ENCODE data around the gene CCDC50. TPM values are rescaled to one million over a fixed set of nuclear protein-coding genes. Genes with fewer than 3 reads are reported as not detected.

CCDC50 gene, protein sequence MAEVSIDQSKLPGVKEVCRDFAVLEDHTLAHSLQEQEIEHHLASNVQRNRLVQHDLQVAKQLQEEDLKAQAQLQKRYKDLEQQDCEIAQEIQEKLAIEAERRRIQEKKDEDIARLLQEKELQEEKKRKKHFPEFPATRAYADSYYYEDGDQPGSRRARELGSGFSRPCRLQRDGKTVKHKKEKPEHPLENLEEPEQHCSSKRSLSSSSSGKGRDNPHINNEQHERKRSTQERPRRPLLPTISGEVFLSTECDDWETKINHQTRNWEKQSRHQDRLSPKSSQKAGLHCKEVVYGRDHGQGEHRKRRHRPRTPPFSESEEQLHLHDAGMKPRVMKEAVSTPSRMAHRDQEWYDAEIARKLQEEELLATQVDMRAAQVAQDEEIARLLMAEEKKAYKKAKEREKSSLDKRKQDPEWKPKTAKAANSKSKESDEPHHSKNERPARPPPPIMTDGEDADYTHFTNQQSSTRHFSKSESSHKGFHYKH
- 10 to 100 TPM; 20.3 to 67.6 (median 46.1) TPM for polyA plus RNA-seq

DNA sequence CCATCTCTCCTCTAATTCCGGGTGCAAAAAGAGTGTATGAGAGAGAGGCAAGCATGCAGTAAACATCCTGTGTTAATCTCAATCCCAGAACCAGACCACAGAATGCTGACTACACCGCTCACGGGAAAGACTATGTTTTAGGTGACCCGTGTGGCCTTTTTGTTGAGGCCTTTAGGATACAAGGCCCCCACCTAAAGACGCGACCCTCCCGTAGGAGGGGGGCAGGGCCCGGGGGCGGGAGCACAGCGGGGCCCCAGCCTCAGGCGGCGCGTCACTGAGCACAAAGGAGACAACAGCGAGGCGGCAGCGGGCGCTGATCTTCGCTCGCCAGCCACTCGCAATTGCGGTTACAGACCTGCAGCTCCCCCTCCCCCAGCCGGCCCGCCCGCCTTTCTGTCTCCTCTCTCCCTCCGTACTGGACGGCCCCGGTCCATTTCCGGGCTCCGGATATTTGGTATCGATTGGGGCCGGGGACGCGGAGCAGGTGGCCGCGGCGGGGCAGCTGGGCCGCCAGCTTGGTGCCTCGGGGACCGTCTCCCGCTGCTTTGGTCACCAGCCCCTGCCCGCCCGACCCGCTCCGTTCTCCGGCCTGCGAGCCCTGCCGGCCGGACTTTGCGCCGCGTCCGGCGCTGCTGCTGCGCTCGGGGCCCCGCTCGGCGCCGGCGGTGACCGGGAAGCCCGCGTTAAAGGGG is at the start of gene CCDC50:
Gene CCDC50 (plus strand): TSS at position 433 of the 692 bp plus-strand sequence. CDS start 281 bp downstream, outside the sequence.
- 0% methylated on average over 54 to 63 of the region's 63 CpGs for WGBS, 3 donors

DNA sequence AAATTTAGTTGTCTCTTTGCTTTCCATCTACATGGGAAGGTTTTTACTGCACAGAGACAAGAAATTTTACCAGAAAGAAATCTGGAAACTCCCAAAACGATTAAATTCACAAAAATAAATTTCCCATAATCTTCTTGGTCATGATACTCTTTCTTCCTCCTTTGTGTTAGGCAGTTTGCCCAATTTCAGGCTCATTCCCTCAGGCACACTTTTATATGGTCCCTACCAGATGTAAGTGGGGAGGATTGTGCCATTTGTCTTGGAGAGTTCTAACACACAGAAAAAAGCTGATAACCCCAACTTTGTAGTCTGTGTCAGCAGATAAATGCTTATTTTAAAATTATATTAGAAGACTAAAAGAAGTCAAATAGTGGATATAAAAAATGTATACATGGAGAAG is 49.1 kb upstream of the CCDC50 start:
- no peak overlapping the region for H3K27ac ChIP-seq (ENCODE audit: low read depth, low read length)
- 28 to 48% (median 33%) methylated on average over 1 of the region's 1 CpG for WGBS, 3 donors

More for the DNA sequence above, at the start of gene CCDC50:
- peak within 1 kb of the TSS; percentile 60 for H3K27ac ChIP-seq (ENCODE audit: low read depth, low read length)

DNA sequence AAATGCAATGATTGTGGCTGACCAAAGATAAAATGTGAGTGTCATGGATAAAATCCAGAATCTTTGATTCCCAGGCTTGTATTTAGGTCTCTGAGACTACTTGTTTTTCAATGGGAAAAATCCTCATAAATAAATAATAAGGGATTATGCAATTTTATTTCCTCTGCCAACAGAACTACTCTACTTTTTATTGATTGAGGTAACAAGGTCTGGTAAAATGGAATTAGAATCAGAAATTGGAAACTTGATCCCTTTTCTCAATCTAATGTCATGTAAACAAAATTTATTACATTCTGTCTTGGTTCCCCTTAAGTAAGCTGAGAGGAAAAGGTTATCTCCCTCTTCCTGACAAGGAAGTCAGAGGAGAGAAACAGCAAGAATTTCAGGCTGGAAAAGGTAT is 48.3 kb upstream of the CCDC50 start:
- H3K27ac ChIP-seq (ENCODE audit: low read depth, low read length): no peak overlapping the region

DNA sequence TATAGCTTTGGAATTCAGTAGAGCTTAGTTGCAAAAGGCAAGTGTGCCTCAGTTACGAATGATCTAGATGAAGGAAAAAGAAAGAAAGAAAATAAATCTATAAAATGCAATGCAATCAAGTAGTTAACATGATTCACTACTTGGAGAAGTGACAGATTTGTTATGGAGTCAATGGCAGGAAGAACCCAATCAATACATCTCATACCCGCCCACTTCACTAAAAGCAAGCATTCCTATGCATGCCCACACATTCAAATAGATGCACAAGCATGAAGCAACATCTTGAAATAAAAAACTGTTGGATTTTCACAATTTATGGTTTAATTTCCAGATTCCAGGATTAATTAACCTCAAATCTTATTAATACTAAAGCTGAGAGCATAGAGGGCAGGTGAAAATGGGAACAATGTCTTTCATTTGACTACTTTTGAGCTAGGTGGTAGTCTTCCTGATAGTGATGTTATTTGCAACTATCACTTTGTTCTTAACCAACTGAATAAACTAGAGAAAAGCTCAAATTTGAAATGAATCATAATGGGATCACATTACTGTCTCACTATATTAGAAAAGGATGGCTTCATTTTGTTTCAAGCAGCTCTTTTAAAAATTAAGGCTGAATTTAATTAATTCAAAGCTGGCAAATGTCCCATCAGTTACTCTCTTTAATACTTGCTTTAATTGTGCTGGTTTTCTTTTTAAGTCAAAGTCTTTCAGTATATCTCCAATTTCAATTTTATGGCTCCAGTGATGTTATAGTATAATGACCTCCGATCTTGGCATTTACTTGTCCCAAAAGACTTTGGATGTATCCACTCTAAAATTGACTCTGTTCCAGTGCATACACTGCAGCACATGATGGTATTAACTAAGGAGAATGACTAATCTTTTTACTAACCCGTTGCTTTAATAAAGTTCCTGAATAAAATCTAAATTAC is 46.7 kb upstream of the CCDC50 start:
- H3K27ac ChIP-seq (ENCODE audit: low read depth, low read length): no peak overlapping the region
- WGBS, 3 donors: 59 to 71% (median 60%) methylated on average over 4 of the region's 4 CpGs

DNA sequence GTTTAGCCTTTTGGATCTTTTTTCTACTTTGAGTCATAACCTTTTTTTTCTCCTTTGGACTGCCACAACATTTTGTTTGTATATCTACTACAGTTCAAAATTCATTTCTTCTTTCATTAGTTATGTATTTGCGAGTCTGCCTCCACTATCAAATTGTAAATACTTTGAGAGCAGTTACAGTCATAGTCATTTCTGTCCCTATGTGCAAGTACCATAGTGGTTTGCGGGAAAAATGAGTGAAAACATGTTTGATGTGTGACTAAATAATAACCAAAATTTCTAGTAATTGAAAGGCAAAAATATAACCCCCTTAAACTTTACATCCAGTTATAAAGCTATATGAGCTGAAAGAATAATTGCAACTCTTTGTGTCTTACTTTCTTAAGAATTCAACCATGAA is 45.8 kb upstream of the CCDC50 start:
- WGBS, 3 donors: 84 to 91% (median 86%) methylated on average over 2 of the region's 2 CpGs
- no peak overlapping the region for H3K27ac ChIP-seq (ENCODE audit: low read depth, low read length)

DNA sequence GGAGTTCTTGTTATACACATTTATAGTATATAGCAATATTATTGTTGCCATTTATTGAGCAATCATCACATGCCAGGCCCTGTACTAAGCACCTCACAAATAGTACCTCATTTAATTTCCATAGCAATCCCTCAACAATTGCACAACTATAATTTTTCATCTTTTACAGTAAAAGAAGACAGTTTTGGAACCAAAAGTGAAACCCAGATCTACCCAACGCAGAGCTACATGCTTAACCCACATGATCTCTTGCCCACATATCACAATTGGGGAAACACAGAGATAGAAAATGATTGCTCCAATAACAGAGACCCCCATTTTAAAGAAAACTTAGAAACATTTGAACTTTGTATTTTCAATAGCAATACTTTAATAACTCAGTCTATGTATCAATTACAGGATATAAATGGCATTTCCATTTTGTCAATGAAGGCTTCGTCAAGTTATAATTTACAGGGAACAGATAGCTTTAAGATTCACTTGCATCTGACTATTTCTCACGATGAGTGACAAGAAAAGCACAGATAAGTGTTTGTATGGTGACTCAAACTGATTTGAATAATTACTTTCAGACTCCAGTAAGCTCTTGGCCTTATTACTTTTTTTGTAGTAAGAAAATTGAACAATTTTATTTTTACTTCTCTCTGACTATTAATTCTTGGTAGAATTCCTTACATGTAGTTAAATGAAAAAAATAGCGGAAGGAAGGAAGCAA is 38.7 kb upstream of the CCDC50 start:
- WGBS, 3 donors: 51 to 70% (median 60%) methylated on average over 4 of the region's 4 CpGs
- H3K27ac ChIP-seq (ENCODE audit: low read depth, low read length): no peak overlapping the region

DNA sequence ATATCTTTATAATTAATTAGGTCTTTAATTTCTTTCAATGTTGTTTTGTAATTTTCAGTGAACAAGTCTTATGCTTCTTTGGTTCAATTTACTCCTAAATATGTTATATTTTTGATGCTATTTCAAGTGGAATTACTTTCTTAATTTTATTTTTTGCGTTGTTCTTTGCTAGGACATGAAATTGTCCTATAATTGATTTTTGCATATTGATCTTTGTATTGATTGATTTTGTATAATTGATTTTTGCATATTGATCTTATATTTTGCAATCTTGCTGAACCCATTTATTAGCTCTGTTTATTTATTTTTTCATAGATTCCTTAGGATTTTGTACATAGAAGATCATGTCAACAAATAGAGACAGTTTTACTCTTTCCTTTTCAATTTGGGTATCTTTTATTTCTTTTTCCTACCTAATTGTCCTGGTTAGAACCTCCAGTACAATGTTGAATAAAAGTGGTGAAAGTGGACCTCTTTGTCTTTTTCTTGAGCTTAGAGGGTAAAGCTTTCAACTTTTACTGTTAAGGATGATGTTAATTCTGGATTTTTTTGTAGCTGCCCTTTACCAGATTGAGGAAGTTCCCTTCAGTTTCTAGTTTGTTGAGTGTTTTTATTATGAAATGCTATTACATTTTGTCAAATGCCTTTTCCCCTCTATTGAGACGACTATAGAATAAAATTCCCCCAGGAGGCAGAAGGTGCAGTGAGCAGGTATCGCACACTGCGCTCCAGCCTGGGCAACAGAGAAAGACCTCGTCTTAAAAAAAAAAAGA is 36.8 kb upstream of the CCDC50 start:
- H3K27ac ChIP-seq (ENCODE audit: low read depth, low read length): no peak overlapping the region
- WGBS, 3 donors: 67 to 86% (median 67%) methylated on average over 5 of the region's 5 CpGs

DNA sequence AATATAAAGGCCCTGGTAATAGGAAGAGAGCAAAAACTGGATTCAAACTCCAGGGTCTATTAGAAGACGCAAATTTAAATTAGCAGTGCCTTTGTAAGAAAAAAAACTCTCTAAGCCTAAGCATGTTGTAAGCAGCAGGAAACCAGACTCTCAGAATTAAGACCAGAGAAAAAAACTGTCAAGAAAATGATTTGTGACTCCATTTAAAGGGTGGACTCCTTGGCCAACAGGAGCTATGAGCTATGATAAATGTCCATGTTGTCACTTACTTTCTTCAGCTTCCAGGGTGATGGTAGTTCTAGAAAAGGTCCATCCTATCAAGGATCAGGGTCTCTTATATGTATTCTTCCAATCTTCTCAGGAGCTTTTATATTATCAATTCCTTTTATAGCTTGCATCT is 34.9 kb upstream of the CCDC50 start:
- WGBS, 3 donors: 90 to 97% (median 97%) methylated on average over 1 of the region's 1 CpG
- H3K27ac ChIP-seq (ENCODE audit: low read depth, low read length): no peak overlapping the region

DNA sequence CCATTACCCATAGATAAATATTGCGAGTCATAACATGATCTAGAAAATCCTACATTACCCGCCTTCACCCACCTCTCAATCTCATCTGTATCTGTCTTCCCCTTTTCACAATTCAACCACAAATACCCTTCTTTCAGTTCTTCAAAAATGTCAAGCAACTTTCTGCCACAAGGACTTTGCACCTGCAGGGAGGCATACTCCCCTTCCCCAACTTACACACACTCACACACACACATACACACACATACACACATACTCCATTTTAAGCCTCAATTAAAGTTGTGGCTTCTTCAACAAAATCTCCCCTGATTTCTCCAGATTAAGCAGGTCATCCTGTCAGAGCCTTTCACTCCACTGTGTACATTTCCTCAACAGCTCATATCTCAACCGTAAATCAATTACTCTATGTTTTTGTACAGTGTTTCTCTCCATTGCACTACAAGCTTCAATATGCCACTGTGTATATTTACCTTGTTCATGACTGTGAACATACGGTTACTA is 33.1 kb upstream of the CCDC50 start:
- 57 to 63% (median 57%) methylated on average over 4 of the region's 4 CpGs for WGBS, 3 donors
- H3K27ac ChIP-seq (ENCODE audit: low read depth, low read length): no peak overlapping the region

DNA sequence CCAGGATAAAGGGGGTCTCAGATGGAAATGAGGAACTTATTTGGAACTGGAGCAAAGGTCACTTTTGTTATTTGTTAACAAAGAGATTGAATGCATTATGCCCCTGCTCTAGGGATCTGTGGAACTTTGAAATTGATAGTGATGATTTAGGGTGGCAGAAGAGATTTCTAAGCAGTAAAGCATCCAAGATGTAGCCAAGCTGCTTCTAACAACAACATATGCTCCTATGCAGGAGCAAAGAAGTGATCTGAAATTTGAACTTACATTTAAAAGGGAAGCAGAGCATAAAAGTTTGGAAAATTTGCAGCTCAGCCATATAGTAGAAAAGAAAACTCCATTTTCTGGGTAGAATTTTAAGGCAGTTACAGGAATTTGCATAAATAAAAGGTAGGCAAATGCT is 30.3 kb upstream of the CCDC50 start:
- H3K27ac ChIP-seq (ENCODE audit: low read depth, low read length): no peak overlapping the region

DNA sequence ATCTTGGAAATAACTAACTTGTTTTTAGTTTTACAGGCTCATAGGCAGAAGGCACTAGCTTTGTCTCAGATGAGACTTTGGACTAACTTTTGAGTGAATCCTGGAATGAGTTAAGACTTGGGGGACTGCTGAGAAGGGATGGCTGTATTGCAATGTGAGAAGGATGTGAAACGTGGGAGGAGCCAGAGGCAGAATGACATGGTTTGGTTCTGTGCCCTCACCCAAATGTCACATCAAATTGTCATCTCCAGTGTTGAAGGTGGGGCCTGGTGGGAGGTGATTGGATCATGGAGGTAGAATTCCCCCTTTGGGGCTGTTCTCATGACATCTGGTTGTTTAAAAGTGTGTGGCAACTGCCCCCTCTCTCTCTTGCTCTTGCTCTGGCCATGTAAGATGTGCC is 28.8 kb upstream of the CCDC50 start:
- H3K27ac ChIP-seq (ENCODE audit: low read depth, low read length): no peak overlapping the region
- 55 to 77% (median 73%) methylated on average over 1 of the region's 1 CpG for WGBS, 3 donors

DNA sequence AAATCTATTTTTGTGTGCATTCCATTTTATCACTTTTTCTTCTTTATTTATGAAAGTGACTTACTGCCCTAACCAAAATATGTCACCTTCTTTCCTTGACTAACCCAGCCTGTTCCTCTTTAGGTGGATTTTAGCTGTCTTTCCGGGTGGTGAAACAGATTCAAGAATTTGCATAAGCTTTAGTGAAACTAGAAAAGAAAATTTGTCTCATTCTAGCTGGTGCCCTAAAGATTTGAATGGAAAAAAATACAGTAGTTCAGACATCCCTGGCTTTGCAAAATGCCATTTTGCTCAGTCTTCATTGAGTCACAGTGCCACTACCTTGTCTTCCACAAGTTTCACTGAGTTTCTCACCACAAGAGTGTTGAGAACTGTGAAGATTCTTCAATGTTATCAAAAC is 28.2 kb upstream of the CCDC50 start:
- H3K27ac ChIP-seq (ENCODE audit: low read depth, low read length): no peak overlapping the region
- WGBS, 3 donors: 83 to 91% (median 91%) methylated on average over 1 of the region's 1 CpG

DNA sequence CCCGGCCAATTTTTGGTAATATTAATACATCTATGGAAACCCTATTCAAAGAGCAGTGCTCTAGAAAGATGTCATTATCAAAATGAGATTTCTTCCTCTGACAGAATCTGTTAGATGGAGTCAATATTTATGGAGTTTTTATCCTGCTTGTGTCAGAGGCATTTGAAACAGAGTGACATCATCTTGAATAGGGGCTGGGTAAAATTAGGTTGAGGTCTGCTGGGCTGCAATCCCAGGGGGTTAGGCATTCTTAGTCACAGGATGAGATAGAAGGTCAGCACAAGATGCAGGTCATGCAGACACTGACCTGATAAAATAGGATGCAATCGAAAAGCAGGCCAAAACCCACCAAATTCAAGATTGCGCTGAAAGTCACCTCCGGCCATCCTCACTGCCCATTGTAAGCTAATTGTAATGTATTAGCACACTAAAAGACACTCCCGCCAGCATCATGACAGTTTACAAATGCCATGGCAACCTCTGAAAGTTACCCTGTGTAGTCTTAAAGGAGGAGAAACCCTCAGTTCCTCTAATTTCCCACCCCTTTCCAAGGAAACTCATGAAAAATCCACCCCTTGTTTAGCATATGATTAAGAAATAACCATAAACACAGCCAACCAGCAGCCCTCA is 27.3 kb upstream of the CCDC50 start:
- WGBS, 3 donors: 85 to 95% (median 91%) methylated on average over 5 of the region's 5 CpGs
- no peak overlapping the region for H3K27ac ChIP-seq (ENCODE audit: low read depth, low read length)

DNA sequence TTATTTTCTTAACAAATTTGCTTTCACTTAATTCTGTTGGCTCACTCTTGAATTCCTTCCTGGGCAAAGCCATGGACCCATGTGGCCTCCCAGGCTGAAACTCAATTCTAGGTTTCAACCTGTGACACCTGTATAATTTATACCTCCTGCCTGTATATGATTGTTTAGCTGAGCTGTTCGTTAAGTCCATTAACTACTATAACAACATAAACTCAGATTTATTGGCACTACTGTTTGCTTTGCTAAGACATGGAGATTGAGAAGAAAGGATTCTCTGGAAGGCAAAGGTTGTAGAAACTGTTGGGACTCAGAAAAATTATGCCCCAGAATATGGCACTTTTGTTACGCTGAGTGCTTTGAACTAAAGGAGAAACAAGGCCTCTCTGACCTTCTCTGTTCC is 26.7 kb upstream of the CCDC50 start:
- WGBS, 3 donors: 69 to 82% (median 82%) methylated on average over 2 of the region's 2 CpGs
- no peak overlapping the region for H3K27ac ChIP-seq (ENCODE audit: low read depth, low read length)

DNA sequence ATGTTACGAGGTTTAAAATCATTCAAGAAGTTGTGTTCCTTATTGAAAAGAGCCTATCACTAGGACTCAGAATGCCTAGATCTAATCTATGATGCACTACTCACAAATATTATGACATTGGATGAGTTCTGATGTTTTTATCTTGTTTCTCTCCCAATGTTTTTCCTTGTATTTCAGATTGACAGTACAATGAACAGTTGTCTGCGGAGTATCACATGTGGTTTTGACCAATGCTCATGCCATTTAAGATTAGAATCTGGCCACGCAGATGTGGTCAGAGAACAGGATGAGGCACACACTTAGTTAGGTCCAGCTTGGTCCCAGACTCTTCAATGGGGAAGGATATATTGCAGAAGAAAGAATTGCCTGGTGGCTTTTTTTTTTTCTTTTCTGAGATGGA is 25.6 kb upstream of the CCDC50 start:
- 76 to 78% (median 77%) methylated on average over 3 of the region's 3 CpGs for WGBS, 3 donors
- H3K27ac ChIP-seq (ENCODE audit: low read depth, low read length): no peak overlapping the region

DNA sequence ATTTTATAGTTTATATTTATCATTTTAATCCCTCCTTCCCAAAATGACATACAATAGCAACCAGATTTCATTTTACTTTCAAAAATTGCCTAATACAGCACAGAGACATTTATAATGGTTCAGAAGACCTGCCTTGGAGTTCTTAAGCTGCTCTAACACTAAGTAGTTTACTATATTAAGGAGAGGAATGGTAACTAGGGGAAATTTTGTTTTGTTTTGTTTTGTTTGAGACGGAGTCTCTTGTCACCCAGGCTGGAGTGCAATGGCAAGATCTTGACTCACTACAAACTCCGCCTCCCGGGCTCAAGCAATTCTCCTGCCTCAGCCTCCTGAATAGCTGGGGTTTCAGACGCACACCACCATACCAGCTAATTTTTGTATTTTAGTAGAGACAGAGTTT is 22.8 kb upstream of the CCDC50 start:
- no peak overlapping the region for H3K27ac ChIP-seq (ENCODE audit: low read depth, low read length)
- WGBS, 3 donors: 84 to 92% (median 90%) methylated on average over 4 of the region's 4 CpGs

DNA sequence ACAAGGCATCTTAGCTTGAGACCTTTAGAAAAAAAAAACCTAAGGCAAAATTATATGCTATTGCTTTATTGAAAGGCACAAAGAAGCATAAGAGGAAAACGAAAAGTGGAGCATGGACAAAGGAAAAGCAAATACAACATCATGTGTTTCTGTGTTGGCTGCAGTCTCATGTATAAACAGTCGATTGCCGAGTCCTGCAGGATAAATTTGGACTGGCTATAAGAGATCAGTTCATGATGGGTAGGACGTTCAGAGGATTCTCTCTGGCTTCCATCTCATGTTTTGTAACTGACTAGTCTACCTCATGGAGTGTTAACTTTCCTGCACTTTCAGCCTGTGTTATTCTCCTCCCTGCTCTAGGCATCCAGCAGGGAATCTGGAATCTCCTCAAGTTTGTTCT is 21.9 kb upstream of the CCDC50 start:
- 61 to 84% (median 79%) methylated on average over 4 of the region's 4 CpGs for WGBS, 3 donors
- H3K27ac ChIP-seq (ENCODE audit: low read depth, low read length): no peak overlapping the region

All from adipose tissue (tissue), 3 donors.